ENCODE results near the gene RYR1.

RYR1 gene

GRCh38 chr19:38497907-38498306, 64.4 kb downstream of the RYR1 start:
- Histone ChIP-seq H3K27ac (ENCODE audit: low read length) (no peak overlapping the region), H3K4me3 (ENCODE audit: low read depth in 1 of 2, low read length in 2 of 2) (no peak overlapping the region), H3K4me2 (ENCODE audit: insufficient read depth, low read length) (no peak overlapping the region), H3K9ac (ENCODE audit: low read depth, low read length) (no peak overlapping the region), H3K36me3 (ENCODE audit: insufficient read depth, low read length) (no peaks in the 10 kb centered on the region), H4K20me1 (ENCODE audit: insufficient read depth, low read length) (no peaks in the 10 kb centered on the region), H2AFZ (ENCODE audit: low read depth, low read length) (no peak overlapping the region), H3K4me1 (ENCODE audit: insufficient read depth, low read length) (no peaks in the 10 kb centered on the region), H3K9me3 (ENCODE audit: insufficient read depth, low read length, severe bottlenecking) (no peaks in the 10 kb centered on the region), H3K79me2 (ENCODE audit: insufficient read depth, low read length) (no peaks in the 10 kb centered on the region), H3K27me3 (ENCODE audit: insufficient read depth, low read length, poor library complexity) (no peaks in the 10 kb centered on the region)
- no peak for ATAC-seq (ENCODE audit: insufficient read depth, low read depth)
- TF ChIP-seq CTCF (IDR thresholded peaks at IDR 0.05; ENCODE audit: borderline replicate concordance, extremely low read depth, low read length, poor library complexity, severe bottlenecking) (no peak), EZH2 (IDR thresholded peaks at IDR 0.05; ENCODE audit: borderline replicate concordance, low read depth, low read length, severe bottlenecking) (no peak)
- no peak for DNase-seq

- H3K4me2 ChIP-seq (ENCODE audit: insufficient read depth, low read length), result no peak overlapping the region
- no peaks in the 10 kb centered on the region for H3K4me1 ChIP-seq (ENCODE audit: insufficient read depth, low read length)
- H3K79me2 ChIP-seq (ENCODE audit: insufficient read depth, low read length), result no peaks in the 10 kb centered on the region
- no peaks in the 10 kb centered on the region for H3K9me3 ChIP-seq (ENCODE audit: insufficient read depth, low read length, severe bottlenecking)
- H3K4me3 ChIP-seq (ENCODE audit: low read depth in 1 of 2, low read length in 2 of 2), result no peak overlapping the region
- no peak overlapping the region for H2AFZ ChIP-seq (ENCODE audit: low read depth, low read length)
- H4K20me1 ChIP-seq (ENCODE audit: insufficient read depth, low read length), result no peaks in the 10 kb centered on the region
- no peak overlapping the region for H3K9ac ChIP-seq (ENCODE audit: low read depth, low read length)
- no peak overlapping the region for H3K27ac ChIP-seq (ENCODE audit: low read length)
- H3K27me3 ChIP-seq (ENCODE audit: insufficient read depth, low read length, poor library complexity), result no peaks in the 10 kb centered on the region
- TF ChIP-seq EZH2 (IDR thresholded peaks at IDR 0.05; ENCODE audit: borderline replicate concordance, low read depth, low read length, severe bottlenecking) (no peak), CTCF (IDR thresholded peaks at IDR 0.05; ENCODE audit: borderline replicate concordance, extremely low read depth, low read length, poor library complexity, severe bottlenecking) (no peak)
- ATAC-seq (ENCODE audit: insufficient read depth, low read depth) (no peak), DNase-seq (no peak)
- no peaks in the 10 kb centered on the region for H3K36me3 ChIP-seq (ENCODE audit: insufficient read depth, low read length)
Observed at GRCh38 chr19:38499532-38499931, 66.0 kb downstream of the RYR1 start.

GRCh38 chr19:38500450-38500849, 67.0 kb downstream of the RYR1 start:
- H2AFZ ChIP-seq (ENCODE audit: low read depth, low read length), result no peak overlapping the region
- no peak overlapping the region for H3K27ac ChIP-seq (ENCODE audit: low read length)
- no peaks in the 10 kb centered on the region for H3K79me2 ChIP-seq (ENCODE audit: insufficient read depth, low read length)
- no peak overlapping the region for H3K4me3 ChIP-seq (ENCODE audit: low read depth in 1 of 2, low read length in 2 of 2)
- DNase-seq, result no peak
- ATAC-seq (ENCODE audit: insufficient read depth, low read depth), result no peak
- no peaks in the 10 kb centered on the region for H3K4me1 ChIP-seq (ENCODE audit: insufficient read depth, low read length)
- no peaks in the 10 kb centered on the region for H4K20me1 ChIP-seq (ENCODE audit: insufficient read depth, low read length)
- no peak overlapping the region for H3K9ac ChIP-seq (ENCODE audit: low read depth, low read length)
- H3K4me2 ChIP-seq (ENCODE audit: insufficient read depth, low read length), result no peak overlapping the region
- H3K9me3 ChIP-seq (ENCODE audit: insufficient read depth, low read length, severe bottlenecking), result no peaks in the 10 kb centered on the region
- H3K27me3 ChIP-seq (ENCODE audit: insufficient read depth, low read length, poor library complexity), result no peaks in the 10 kb centered on the region
- H3K36me3 ChIP-seq (ENCODE audit: insufficient read depth, low read length), result no peaks in the 10 kb centered on the region
- no peak for TF ChIP-seq CTCF (IDR thresholded peaks at IDR 0.05; ENCODE audit: borderline replicate concordance, extremely low read depth, low read length, poor library complexity, severe bottlenecking)
- no peak for TF ChIP-seq EZH2 (IDR thresholded peaks at IDR 0.05; ENCODE audit: borderline replicate concordance, low read depth, low read length, severe bottlenecking)

Measured in DND-41 (cell line).